CD4-positive, alpha-beta T cell treated with Interleukin-4 for 1 hour (primary cell): ENCODE measurements around the gene CTXN3.
"Not testable (repeated sequence)": the region's sequence is repeated elsewhere in the genome, so short reads cannot be mapped to it uniquely, and the experiment has no call there.

Source experiments
- DNase-seq, 2 donors: peaks; one replicate each; pipeline ENCODE4 v3.0.0-alpha.2; 2020 to 2022

Gene CTXN3

GRCh38 chr5:127652952-127653611 lies 4.2 kb downstream of the CTXN3 start:
- no peak for DNase-seq

GRCh38 chr5:127656825-127657224 lies 7.9 kb downstream of the CTXN3 start:
- DNase-seq: no peak

DNA sequence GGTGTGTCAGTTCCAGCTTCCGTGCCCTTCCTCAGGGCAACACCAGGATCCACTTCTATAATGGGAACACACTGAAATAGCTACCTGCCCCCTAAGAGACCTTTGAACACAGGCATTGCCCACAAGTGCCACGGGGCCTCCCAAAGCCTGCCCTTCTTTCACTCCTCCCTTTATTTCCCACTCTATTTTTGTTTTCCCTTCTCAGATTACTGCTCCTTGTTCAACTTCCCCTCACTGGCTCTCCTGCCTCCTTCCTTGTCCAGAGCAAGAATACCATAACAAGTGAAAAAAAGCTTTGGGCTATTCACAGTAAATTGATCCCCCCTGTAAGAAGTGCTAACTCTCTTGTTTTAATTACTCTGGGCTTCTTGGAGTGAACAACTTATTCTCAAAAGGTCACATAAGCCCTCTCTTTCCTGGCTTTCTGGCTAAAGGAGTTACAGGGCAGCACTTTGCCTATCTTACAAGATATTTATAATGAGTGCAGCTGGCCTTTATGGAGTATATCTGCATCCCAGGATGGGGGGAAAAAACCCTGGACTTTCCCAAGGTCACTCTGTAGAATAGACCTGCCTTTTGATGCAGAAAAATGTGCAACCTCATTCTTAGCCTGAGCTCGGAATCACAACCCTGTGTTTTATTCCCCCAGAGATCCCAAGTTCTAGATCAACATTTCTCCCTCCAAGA lies 11.3 kb downstream of the CTXN3 start:
- DNase-seq: no peak

DNA sequence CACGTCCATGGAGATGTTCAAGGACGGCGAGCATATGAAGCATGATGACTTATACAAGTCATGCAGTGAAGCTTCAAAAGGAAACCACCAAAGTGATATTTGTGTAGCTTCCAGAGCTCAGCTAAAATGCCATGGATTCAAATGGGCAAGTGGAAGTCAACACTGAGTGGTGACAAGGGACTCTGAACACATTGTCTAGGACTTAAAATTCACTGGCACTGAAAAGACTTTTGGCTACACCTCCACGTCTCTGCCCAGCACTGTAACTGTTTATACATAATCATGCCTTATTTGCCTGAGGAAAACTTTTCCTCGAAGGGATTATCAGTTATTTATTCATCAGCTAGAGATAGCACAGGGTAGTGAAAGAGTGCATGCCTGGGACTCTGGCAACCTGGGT lies 15.2 kb downstream of the CTXN3 start:
- DNase-seq: no peak

- DNase-seq: no peak
Measured at GRCh38 chr5:127665641-127666040, 16.8 kb downstream of the CTXN3 start.

- no peak for DNase-seq
Measured at GRCh38 chr5:127666043-127666716, 17.3 kb downstream of the CTXN3 start.

GRCh38 chr5:127667926-127668325 lies 19.0 kb downstream of the CTXN3 start:
- DNase-seq: no peak

DNA sequence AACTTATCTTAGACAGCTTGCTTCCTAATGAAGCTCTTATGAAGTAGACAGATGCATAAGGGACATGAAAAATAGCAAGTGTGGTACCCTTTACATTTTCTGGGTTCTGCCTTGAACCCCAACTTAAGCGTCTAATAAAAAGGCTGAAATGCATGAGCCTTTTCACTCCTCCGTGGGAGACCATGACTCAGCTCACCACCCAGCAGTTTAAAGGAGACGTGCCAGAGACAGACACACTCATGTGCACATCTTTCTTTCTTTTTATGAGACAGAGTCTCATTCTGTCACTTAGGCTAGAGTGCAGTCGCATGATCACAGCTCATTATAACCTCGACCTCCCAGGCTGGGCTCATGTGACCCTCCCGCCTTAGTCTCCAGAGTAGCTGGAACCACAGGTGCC lies 22.3 kb downstream of the CTXN3 start:
- no peak for DNase-seq

DNA sequence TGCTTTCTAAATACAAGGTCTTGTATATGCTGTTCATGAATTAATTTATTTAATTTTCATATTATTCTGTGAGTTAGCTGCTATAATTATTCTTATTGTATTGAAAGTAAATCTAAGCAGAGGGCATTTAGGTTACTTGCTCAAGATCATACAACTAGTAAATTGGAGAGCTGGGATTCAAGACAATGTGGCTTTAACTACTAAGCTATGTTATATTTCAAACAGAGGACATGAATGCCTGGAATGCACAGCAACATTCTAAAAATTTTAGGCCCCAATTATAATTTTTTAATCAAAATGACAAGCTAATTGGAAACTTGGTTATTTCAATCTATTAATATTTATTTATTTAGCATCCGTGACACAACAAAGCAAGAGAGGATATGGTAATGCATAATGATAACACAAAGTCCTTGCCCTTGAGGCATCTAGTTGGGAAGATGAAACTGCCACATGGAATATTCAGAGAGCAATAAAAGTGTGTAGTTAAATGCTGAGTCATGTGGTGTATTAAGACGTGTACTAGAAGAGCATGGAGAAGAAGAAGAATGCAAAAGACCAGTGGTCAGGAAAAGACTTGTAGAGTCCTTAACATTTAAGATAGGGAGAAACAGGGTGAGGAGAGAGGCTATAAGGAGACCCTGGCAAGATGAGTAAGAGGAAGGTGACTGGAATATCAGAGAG lies 24.4 kb downstream of the CTXN3 start:
- DNase-seq: no peak

DNA sequence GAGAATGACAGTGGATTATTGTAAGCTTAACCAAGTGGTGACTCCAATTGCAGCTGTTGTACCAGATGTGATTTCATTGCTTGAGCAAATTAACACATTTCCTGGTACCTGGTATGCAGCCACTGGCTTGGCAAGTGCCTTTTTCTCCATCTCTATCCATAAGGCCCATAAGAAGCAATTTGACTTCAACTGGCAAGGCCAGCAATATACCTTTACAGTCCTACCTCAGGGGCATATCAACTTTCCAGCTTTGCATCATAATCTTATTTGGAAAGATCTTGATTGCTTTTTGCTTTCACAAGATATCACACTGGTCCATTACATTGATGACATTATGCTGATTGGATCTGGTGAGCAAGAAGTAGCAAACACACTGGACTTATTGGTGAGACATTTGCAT lies 28.1 kb downstream of the CTXN3 start:
- DNase-seq: not testable (repeated sequence)

GRCh38 chr5:127679691-127680330 lies 30.9 kb downstream of the CTXN3 start:
- not testable (repeated sequence) for DNase-seq

DNA sequence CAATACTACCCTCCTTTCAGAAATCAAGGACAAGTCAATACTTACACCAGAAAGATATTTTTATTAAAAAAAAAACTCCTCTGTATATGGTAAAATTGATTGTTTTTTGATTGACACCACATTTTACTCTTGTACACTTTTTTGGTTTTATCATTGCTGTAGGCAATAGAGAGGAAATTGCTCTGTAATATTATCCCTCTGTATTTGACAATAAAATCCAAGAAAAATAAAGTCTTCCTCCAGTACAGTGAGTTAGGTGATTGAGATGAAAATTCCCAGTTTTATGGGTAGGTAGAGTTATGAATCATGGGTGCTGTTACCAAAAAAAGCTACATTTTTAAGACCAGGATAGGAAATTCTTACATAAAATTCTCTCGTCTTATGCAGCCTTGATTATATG lies 31.7 kb downstream of the CTXN3 start:
- no peak for DNase-seq

- no peak for DNase-seq
Measured at GRCh38 chr5:127683008-127683407, 34.1 kb downstream of the CTXN3 start.

DNA sequence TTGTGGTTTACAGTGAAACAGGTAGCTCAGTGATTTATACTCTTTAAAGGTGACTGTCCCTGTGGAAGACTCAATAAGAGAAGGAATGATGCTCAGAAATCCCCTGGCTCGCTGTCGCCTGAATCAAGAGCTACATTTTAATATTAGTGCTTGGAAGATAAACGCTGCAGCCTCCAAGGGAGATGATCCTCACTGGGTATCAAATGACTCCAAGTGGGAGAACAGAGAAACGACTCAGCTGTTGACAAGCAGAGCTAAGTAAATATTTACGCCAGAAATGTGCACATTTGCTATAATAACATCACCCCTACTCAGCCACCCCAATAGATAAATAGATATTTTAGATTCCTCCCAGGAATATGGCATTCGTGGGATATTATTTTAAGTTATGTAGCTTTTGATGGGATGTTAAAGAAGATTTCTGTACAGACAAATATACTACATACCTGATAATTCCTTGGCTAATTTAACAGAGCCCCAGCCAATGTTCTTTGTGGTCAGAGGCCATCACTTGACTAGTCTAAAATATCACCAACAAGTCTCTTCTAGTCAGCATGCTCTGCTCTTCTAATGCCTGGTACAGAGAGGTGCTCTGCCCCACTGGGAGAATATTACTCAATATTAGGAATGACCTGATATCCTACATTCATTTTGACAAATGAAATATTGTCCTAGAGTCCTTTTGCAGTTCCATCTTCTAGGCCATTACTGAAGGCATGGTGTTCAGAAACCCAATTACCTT lies 36.0 kb downstream of the CTXN3 start:
- no peak for DNase-seq

- DNase-seq: no peak
Measured at GRCh38 chr5:127685662-127686061, 36.8 kb downstream of the CTXN3 start.

DNA sequence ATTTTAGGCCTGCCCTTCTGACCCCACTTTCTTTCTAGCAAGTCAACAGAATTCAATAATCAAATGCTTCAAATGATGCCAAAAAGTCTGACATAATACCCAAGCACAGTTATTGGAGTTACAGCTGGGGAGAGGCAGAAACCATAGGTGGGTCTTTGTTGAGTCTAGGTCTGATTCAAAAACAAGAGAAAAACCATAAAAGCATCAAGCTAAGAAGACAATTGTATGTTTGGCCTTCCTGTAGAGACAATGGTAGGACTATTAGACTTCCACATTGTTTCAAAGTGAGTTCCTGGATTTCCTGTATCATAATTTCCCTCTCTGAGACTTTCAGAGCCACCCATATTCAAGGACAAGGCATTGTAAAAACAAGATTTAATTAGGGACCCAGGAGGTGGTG lies 37.5 kb downstream of the CTXN3 start:
- DNase-seq: no peak

- no peak for DNase-seq
Measured at GRCh38 chr5:127694518-127695171, 45.8 kb downstream of the CTXN3 start.

DNA sequence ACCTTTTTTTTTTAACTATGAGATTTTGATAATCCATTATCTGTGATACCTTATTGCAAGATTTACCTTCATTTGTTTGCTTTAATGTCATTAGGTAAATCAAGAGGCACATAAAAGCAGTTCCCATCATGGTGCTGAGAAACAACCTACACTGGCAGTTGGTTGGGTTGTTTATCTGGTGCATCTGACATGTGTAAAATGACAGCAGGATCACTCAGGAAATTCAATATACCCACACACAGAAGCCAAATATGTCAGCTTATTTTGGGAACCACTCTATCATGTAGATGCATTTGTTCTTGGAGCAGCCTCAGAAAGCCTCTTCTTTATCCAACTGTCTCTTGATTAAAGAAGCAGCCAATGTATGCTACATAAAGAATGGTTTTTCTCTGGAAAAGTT lies 46.5 kb downstream of the CTXN3 start:
- DNase-seq: no peak

- no peak for DNase-seq
Measured at GRCh38 chr5:127696683-127697082, 47.8 kb downstream of the CTXN3 start.

GRCh38 chr5:127697894-127698600 lies 49.2 kb downstream of the CTXN3 start:
- DNase-seq: no peak

GRCh38 chr5:127699416-127699815 lies 50.5 kb downstream of the CTXN3 start:
- DNase-seq: no peak
